Left cardiac atrium (tissue), 4 donors: ENCODE data around the gene ENTPD3. TPM values are rescaled to one million over a fixed set of nuclear protein-coding genes. Genes with fewer than 3 reads are reported as not detected.

ENCODE experiments used
- ATAC-seq, 2 donors: fragments of 200-7000 bp; cut with Tn5 transposase; one replicate each; pipeline ENCODE4 v1.9.1; 2020; ENCODE audit warnings: mild to moderate bottlenecking in 2 of 2, moderate library complexity in 2 of 2
- DNase-seq: peaks from one replicate; pipeline ENCODE4 v3.0.0-alpha.2; 2020
- intact Hi-C, 2 donors: fragments of 100-400 bp; cut with DNase I; formaldehyde crosslinking; loops; one replicate each; pipeline versions ENCODE4 v1.14.1 to v1.15.1; 2022 to 2023
- total RNA-seq, 2 donors: library from RNA; stranded (reverse); fragmentation: NEBNext Ultra II Directional; extraction: Animal tissue kit (Norgen Biotek cat#: 25700); gene quantifications; one replicate each; pipeline ENCODE4 v1.2.1, GENCODE V29; 2021
- donor health status: DM: no; HTN: yes; CAD: no.
- donor health status: DM: no; HTN: yes; CAD: no; lungs with severe emphysema.
- donor health status: DM: yes; HTN: yes; CAD: no.
- donor health status: Dilated cardiomyopathy.

ENTPD3 gene
- total RNA-seq, 2 donors from 2014 or later = 0.10 to 0.29 TPM

DNA sequence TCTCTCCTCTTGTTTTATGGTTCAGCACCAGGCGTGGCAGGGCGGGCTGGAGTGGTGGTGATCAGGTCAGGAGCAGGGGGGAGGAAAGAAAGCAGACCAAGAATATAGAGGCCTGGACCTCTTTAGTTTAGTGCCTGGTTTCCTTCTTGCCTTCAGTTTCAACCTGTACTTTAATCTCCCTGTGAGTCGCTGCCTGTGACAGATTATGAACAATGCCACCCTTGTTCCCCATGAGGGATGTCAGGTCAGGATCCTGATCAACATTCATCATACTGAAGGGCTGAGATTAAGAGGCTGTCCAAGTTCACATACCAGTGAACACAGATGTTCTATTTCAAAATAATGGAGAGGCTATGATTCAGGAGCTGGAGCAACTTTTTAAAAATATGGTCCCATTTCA lies 11.4 kb downstream of the ENTPD3 start:
- intact Hi-C loops = no loop called here
- DNase-seq (no peak), ATAC-seq (no peak)

DNA sequence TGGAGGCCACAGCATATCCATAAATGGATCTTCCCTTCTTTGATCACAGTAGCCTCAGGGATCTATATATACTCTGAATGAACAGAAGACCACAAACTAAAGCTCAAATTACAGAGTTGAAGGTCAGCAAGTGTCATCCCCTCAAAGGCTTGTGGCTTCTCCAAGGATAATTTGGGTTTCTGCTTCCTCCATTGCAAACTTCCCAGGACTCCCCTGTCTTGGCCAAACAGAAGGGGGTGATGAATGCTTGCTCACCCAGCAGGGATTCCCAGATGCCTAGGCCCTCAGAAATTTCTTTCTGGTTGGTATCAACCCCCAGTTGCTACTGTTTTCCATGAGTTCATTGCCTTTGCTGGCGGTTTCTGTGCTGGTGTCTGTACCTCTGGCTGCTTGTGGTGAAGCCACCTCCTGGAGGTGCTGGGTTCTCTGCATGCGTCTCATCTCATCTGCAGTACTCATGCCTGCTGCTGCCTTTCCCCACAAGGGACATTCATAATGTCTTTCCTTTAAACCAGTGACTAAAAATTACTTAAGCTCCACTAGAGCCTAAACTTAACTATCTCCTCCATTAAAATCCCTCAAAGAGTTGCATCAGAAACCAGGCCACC lies 17.7 kb downstream of the ENTPD3 start:
- intact Hi-C loops = no loop called here
- ATAC-seq = no peak
- no peak for DNase-seq

DNA sequence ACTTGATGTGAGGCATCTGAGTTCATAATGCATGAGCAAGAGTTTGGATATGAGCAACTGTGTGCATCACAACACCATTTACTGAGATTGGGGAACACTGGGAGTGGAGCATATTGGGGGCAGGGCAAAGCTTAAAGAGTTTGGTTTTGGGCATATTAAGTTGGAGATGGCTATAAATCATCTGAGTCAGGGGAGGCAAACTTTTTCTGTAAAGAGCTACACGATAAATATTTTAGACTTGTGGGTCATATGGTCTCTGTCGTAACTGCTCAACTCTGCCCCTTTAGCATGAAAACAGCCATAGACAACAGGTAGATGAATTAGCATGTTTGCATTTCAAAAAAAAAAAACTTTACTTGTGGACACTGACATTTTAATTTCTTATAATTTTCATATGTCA lies 20.0 kb downstream of the ENTPD3 start:
- DNase-seq (no peak), ATAC-seq (no peak)
- intact Hi-C loops = no loop called here

DNA sequence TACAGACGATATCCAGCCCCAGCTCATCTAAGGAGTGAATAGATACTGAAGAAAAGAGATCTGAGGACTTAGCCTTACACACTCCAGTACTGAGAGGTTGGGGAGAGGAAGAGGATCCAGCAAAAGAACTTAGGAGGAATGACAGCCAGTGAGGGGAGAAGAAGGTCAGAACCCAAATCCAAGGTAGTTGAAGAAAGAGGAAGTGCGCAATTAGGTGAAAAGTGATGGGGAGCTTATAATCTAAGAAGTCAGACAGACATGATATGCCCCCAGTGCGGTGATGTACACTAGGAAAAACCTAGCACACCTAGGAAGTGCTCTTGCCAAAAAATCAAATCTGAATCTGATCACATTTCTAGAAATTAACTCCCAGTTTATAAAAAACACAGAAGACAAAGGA lies 20.6 kb downstream of the ENTPD3 start:
- intact Hi-C loops = no loop called here

DNA sequence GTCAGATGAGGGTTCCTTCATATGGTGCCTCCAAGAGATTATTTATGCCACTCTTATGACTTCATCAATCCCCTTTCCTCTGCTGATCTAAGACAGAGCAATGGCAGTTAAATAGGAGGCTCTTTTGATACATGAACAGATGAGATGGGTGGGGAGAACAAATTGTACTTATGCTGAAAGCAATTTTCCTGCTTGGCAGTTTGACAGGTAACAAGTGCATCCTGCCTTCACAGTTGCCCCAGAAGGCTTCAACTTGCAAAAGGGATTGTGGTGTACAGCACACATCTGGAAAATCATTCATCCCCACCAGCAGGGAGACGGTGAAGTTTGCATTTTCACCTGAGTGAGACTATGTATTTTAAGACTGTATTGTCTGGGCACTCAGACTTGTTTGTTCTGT lies 27.3 kb downstream of the ENTPD3 start:
- intact Hi-C loops = no loop called here
- no peak for DNase-seq
- no peak for ATAC-seq

More for the DNA sequence above, 20.6 kb downstream of the ENTPD3 start:
- DNase-seq = no peak
- ATAC-seq = no peak

DNA sequence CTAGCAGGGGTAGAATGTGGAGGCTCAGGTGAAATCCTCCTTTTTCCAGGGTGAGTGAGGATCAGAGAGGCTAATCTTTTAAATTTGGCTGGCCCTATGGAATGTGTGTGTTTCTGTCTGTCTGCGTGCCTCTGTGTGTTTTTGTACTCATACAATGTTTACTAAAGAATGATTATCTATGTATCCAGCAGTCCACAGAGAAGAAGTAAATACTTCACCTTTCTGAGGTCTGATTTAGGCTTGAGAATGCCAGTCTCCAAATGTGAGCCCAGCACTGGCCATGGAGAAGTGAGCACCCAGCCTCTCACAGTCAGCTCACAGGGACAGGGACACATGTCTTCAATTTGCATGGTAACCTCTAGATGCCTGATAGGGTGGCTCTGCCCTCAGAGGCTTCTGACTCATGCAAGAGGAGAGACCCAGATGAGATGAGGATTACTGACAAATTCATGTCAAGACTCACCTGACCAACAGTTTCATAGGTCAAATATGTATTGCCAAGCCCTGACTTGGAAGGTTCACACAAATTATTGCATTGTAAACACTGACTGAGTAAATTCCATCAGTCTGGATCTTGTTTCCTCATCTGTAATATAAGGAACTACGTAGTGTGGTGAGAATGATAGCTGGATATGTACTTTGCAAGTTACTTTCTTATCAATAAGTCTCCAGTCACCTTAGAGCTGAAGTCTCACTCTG lies 31.0 kb downstream of the ENTPD3 start:
- ATAC-seq = no peak
- no peak for DNase-seq
- intact Hi-C loops = no loop called here

DNA sequence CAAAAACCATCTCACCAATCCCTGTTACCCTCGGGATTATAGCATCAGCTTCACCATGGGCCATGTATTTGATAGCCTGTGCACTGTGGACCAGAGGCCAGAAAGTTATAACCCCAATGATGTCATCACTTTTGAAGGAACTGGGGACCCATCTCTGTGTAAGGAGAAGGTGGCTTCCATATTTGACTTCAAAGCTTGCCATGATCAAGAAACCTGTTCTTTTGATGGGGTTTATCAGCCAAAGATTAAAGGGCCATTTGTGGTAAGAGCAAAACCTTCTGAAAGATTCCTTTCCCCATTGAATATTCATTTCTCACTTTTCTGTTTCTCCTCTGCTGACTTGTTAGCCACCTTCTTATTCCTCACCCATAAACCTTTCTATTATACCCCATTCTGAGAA lies 35.9 kb downstream of the ENTPD3 start:
- intact Hi-C loops = no loop called here

DNA sequence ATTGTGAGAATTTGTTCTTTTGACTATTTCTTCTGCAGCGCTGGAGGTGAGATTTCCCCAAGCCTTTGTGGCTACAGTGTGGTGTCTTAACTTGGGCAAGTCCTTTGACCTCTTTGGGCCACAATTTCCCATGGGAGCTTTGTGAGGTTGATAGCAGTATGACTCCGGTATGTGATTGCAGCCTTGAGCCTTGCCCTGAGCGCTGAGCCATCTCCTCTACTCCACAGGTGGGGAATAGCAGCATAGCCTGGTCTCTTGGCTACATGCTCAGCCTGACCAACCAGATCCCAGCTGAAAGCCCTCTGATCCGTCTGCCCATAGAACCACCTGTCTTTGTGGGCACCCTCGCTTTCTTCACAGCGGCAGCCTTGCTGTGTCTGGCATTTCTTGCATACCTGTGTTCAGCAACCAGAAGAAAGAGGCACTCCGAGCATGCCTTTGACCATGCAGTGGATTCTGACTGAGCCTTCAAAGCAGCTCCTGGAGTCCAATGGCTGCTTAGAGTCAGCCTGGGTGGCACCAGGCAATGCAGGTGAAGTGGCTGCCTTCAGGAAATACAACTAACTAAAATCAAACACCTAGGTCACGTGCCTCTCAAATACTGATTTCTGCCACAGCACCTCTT lies 40.2 kb downstream of the ENTPD3 start:
- intact Hi-C loops = no loop called here

More for the DNA sequence above, 35.9 kb downstream of the ENTPD3 start:
- no peak for DNase-seq
- no peak for ATAC-seq

DNA sequence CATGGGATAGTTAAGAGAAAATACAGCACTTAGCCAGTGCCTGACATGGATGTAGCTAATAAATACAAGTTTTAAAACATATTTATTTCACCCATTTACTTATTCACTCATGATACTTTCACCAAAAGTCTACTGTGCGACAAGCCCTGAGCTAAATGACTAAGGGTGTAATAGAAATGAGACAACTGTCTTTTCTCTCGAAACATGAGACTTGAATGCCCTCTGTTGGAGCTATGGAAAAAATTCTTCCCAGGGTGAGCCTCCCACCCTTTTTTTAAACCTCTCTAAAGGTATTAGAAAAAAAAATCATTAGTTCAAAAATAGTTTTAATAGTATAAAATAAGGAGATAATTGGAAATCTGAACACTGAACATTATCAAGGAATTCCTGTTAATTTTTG lies 45.8 kb downstream of the ENTPD3 start:
- no peak for DNase-seq
- intact Hi-C loops = no loop called here
- ATAC-seq = no peak

More for the DNA sequence above, 40.2 kb downstream of the ENTPD3 start:
- ATAC-seq = no peak
- DNase-seq = no peak

DNA sequence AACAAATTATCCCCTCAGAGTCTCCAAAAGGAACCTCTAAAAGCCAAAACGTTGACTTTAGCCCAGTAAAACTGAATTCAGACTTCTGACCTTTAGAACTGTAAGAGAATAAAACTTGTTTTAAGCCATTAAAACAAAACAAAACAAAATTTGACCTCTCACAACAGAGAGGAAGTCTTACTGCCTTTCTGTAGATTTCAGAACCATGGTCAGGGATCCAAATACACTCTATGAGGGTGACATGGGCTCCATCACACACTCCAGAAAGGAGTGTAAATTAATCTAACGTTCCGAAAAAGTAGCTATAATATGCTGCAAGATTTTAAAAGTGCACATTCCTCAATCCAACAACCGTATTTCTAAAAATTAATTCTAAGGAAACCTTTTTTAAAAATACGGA lies 50.9 kb downstream of the ENTPD3 start:
- DNase-seq (no peak), ATAC-seq (no peak)
- intact Hi-C loops = no loop called here

DNA sequence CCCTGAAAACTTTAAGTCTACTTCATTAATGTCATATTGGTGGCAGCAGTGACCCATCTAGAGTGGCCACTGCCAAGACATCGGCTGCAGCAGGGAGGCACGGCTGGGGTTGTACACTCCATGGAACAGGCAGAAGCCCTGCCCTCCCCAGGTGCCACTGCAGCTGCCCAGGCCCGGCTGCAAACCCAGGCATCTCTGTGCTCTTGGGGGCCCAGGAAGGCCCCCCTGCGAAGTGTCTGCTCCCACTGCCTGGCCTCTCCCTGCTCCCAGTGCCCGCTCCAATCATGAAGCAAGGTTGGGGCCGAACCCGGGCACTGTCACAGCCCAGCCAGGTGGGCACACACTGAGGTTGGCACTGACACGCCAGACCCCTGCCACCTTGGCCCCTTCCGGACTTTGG lies 58.1 kb downstream of the ENTPD3 start:
- intact Hi-C loops = no loop called here
- ATAC-seq (no peak), DNase-seq (no peak)

DNA sequence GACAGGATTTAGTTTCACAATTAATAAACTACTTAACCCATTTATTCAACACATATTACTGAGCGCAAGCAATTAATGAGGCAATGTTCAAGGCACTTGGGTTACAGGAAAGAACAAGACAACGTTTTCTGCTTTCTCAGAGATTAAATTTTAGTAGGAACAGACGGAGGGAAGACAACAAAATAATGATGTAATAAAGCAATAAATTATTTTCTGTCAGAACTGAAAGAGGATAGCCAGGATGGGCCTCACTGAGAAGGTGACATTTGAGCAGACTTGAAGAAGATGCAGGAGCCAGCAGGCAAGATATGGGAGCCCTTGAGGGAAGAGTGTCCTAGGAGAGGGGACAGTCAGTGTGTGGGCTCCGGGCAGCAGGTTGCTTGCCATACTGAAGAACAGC lies 58.9 kb downstream of the ENTPD3 start:
- no peak for DNase-seq
- no peak for ATAC-seq
- intact Hi-C loops = no loop called here

DNA sequence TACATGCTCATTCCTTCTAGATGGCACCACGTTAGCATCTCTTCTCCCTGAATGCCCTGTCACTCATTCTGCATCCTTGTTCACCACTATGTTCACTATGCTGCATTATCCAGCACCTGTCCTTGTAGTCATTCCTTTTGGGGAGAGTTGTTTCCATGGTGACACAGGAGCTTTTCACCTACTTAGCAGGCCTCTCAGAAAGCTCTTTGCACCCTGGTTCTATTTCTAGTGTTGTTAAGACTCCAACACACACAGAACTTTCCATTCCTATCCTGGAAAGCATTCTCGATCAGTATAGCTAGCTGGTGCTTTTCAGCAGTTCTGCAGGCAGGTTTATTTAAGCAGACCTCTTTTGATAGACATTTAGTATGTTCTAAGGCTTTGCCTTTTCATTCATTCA lies 63.5 kb downstream of the ENTPD3 start:
- ATAC-seq = no peak
- intact Hi-C loops = loop anchor here in 1 of 2 donors (10.0 kb wide), 2 partner anchors 126 to 256 kb away; no protein-coding TSS in a partner anchor
- no peak for DNase-seq

DNA sequence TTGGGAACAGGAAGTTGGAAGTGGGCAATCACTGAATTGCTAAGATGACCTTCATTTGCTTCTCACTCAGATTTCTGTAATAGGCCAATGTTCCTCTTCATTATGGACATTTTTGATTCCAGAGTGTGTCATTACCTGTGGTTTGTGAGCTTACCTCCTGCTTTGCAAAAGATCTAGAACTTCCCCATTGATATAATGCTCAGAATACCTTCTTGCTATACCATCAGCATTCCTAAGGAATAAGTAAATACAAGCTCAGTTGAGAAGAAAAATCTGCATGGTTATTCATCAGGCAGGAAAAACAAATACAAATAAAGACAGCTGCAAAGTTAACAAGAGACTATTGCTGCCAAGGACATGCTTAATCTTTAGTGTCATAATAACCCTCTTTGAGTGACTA lies 64.6 kb downstream of the ENTPD3 start:
- ATAC-seq = no peak
- no peak for DNase-seq
- intact Hi-C loops = loop anchor here in 1 of 2 donors (10.0 kb wide), 2 partner anchors 127 to 257 kb away; no protein-coding TSS in a partner anchor

DNA sequence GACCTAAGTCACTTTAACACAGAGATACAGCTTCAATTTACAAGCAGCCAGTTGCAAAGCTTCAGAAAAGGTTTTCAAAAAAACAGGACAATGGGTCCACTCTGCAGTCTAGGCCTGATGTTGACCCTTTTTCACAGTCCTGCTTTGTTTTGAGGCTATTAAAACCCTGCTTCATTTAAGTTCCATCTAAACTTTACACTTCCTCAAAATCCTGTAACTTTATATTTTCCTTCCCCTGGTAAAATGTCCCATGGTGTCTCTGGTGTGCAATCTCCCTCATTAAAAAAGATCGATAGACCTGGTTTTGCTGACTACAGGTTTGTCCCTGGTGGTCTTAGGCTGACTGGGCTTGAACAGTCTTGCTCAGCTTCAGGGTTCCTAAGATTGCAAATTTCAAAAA lies 65.1 kb downstream of the ENTPD3 start:
- no peak for ATAC-seq
- intact Hi-C loops = loop anchor here in 1 of 2 donors (10.0 kb wide), 2 partner anchors 127 to 257 kb away; no protein-coding TSS in a partner anchor
- DNase-seq = no peak

DNA sequence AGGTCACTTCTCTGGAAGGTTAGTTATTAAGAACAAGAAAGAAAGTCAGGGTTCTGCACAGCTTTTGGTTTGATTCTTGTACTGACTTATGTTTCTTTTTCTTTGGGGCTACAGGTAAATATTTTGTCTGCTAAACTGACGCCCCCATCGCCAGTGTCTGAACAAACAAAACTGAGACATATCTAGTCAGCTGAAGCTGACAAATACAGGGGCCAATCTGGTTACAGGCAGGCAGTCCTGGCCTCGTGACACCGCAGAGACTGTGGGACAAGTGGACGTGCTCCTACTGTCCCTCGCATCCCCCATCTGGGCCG lies 65.5 kb downstream of the ENTPD3 start:
- DNase-seq (no peak), ATAC-seq (no peak)
- intact Hi-C loops = loop anchor here in 1 of 2 donors (10.0 kb wide), 2 partner anchors 128 to 258 kb away; no protein-coding TSS in a partner anchor

DNA sequence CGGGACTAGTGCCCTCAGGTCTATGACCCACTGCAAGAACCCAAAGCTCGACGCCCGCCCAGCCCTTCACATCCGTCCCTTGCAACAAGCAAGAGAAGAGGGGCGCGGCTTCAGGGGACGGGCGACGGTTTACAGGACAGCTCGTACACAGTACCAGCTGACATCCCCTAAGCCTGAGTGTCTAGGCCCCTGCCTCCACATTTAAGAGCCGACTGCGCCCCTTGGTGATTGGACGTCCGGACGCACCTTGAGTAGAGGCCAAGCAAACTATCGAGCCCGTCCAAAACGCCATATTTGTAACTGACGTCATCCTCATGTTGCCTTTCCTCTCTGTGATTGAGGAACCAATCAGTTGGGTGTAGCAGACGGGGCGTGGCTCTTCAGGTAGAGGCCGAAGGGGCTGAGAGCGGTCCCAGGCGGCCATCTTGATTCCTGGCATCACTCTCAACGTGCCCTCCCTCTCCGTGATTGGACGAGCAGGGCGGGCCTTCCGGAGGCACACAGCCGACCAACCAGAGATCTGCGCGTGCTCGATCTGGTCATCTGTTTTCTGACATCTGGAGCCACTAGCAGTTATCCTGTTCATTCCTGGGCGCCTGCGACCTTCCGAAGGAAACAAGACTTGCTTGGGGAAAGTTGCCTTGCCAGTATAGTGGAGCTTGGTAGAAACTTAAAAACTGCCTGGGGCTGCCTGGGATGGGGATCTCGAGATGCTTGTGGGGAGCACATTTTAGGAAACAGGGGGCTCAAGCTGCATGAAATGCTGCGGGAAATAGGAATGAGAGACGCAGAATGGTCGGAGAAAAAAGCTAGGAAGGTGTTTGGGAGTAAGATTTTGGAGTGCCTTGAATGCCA lies 66.1 kb downstream of the ENTPD3 start:
- intact Hi-C loops = loop anchor here in 1 of 2 donors (10.0 kb wide), 2 partner anchors 128 to 258 kb away; no protein-coding TSS in a partner anchor
- peak; percentile 96 to 97 for ATAC-seq
- DNase-seq = peak; percentile 99

DNA sequence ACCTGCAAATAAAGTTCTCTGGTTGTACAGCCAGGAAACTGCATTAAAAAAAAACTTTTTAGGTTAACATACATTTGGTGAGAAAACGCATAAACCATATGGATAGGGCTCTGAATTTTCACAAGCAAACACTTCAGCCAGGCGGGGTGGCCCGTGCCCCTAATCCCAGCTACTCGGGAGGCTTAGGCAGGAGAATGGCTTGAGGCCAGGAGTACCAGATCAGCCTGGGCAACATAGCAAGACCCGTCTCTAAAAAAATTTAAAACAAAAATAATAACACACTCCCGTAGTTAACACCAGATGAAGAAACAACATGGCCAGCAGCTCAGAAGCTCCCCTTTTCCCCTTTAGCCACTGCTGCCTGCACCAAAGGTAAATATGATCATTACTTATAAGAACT lies 66.9 kb downstream of the ENTPD3 start:
- ATAC-seq (no peak), DNase-seq (no peak)
- intact Hi-C loops = loop anchor here in 1 of 2 donors (10.0 kb wide), 2 partner anchors 129 to 259 kb away; no protein-coding TSS in a partner anchor

DNA sequence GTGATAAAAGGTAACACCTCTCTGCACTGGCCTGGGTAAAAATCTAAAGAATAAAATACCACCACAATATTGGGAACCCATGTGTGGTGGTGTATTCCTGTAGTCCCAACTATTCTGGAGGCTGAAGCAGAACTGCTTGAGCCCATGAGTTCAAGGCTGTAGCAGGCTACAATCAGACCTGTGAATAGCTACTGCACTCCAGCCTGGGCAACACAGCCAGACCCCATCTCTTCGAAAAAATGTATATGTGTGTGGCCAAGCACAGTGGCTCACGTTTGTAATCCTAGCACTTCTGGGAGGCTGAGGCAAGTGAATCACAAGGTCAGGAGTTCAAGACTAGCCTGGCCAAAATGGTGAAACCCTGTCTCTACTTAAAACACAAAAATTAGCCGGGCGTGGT lies 68.3 kb downstream of the ENTPD3 start:
- no peak for DNase-seq
- ATAC-seq = no peak
- intact Hi-C loops = loop anchor here in 1 of 2 donors (5.0 to 10.0 kb wide), 3 partner anchors 67 to 261 kb away; partner anchors contain the start of gene ZNF621
